ENCODE results near the gene NEXN. TPM values are rescaled to one million over a fixed set of nuclear protein-coding genes. Genes with fewer than 3 reads are reported as not detected.

NEXN gene
- total RNA-seq (2014; rRNA removed; shearing (Covaris generic)) (2.6 and 3.8 TPM in 2 replicates), polyA plus RNA-seq (2016; fragmentation: Nextera tagmentation; extraction: Ambion mirVana) (11.8 and 12.2 TPM in 2 replicates)
- long read RNA-seq, partial matches to known transcripts = 7 of 8 reads
- long read RNA-seq, other reads (novel, unspliced or antisense) = 1 of 8 reads

- DNase-seq (ENCODE audit: low spot score) (peak; percentile 88), ATAC-seq (peak; percentile 78)
- peak in 1 of 2 experiments; percentile 24; a peak in 1 of 4 replicates for TF ChIP-seq CTCF (conservative IDR thresholded peaks at IDR 0.05; ENCODE audit: low read depth in 2 of 2)
- TF ChIP-seq EZH2 (IDR thresholded peaks at IDR 0.05; ENCODE audit: low read depth, unreplicated experiment) = no peak
- TF ChIP-seq STAT1 (IDR thresholded peaks at IDR 0.05; ENCODE audit: unreplicated experiment) = no peak
- peaks cover 9% of the 10 kb centered on the region; the same call in 2 of the 3 replicates for H3K4me1 Mint-ChIP-seq
- Histone ChIP-seq H3K79me2 (replicated peaks; ENCODE audit: insufficient read depth) (no peaks in the 10 kb centered on the region), H3K4me2 (peak within 1 kb of the TSS; percentile 74), H3K27ac (ENCODE audit: low read depth) (peak within 1 kb of the TSS; percentile 62), H3K36me3 (ENCODE audit: insufficient read depth) (no peaks in the 10 kb centered on the region), H2AFZ (peak within 1 kb of the TSS; percentile 89), H3K9me2 (ENCODE audit: insufficient read depth) (no peaks in the 10 kb centered on the region), H3K4me1 (ENCODE audit: insufficient read depth) (peaks cover 16% of the 10 kb centered on the region), H3K4me3 (peak within 1 kb of the TSS; percentile 85), H4K20me1 (replicated peaks; ENCODE audit: insufficient read depth) (no peaks in the 10 kb centered on the region), H3K27me3 (ENCODE audit: insufficient read depth) (no peaks in the 10 kb centered on the region), H3F3A (replicated peaks; ENCODE audit: low read depth) (no peaks in the 10 kb centered on the region)
- H3K27ac Mint-ChIP-seq = peak within 1 kb of the TSS; percentile 74
- peak within 1 kb of the TSS; percentile 84 for H3K4me3 Mint-ChIP-seq
- H3K9me3 Mint-ChIP-seq = no peaks in the 10 kb centered on the region; the same call in 2 of the 3 replicates
- peaks cover 5% of the 10 kb centered on the region for H3K27me3 Mint-ChIP-seq (ENCODE audit: insufficient read depth, low read depth, poor library complexity)
- H3K36me3 Mint-ChIP-seq (ENCODE audit: low read depth) = no peaks in the 10 kb centered on the region
Measured at GRCh38 chr1:77888081-77888780, at the start of gene NEXN. Gene NEXN, plus strand, starts transcription at chr1:77888624. Its CDS starts 27,483 bp downstream, at chr1:77916107.

GRCh38 chr1:77841574-77841973, 46.9 kb upstream of the NEXN start:
- no peak for ATAC-seq
- H3K4me3 Mint-ChIP-seq = no peak overlapping the region

More at GRCh38 chr1:77841574-77841973, 46.9 kb upstream of the NEXN start:
- Histone ChIP-seq H3K4me1 (ENCODE audit: insufficient read depth) (0 out of 2 replicates have a peak, but pooled peaks cover 4% of the 10 kb centered on the region), H3K79me2 (replicated peaks; ENCODE audit: insufficient read depth) (no peaks in the 10 kb centered on the region), H3F3A (replicated peaks; ENCODE audit: low read depth) (no peaks in the 10 kb centered on the region), H3K9me2 (ENCODE audit: insufficient read depth) (no peaks in the 10 kb centered on the region), H3K4me2 (no peak overlapping the region), H3K27ac (ENCODE audit: low read depth) (no peak overlapping the region), H3K4me3 (no peak overlapping the region), H4K20me1 (replicated peaks; ENCODE audit: insufficient read depth) (no peaks in the 10 kb centered on the region), H2AFZ (no peak overlapping the region), H3K36me3 (ENCODE audit: insufficient read depth) (no peaks in the 10 kb centered on the region), H3K27me3 (ENCODE audit: insufficient read depth) (no peaks in the 10 kb centered on the region)
- Mint-ChIP-seq H3K9me3 (no peaks in the 10 kb centered on the region), H3K36me3 (ENCODE audit: low read depth) (no peaks in the 10 kb centered on the region), H3K27ac (peak overlapping the region; percentile 90), H3K4me1 (peaks cover 4% of the 10 kb centered on the region; the same call in 2 of the 3 replicates), H3K27me3 (ENCODE audit: insufficient read depth, low read depth, poor library complexity) (peaks cover 2% of the 10 kb centered on the region)
- TF ChIP-seq JUNB (IDR thresholded peaks at IDR 0.05; ENCODE audit: unreplicated experiment) (no peak), NANOG (IDR thresholded peaks at IDR 0.05; ENCODE audit: borderline replicate concordance) (no peak), ZNF114 (CRISPR knock-in tag; IDR thresholded peaks at IDR 0.05) (no peak), POLR2AphosphoS5 (IDR thresholded peaks at IDR 0.05; ENCODE audit: low read depth) (no peak), ETS1 (IDR thresholded peaks at IDR 0.05) (no peak), STAT1 (IDR thresholded peaks at IDR 0.05; ENCODE audit: unreplicated experiment) (no peak), EZH2 (IDR thresholded peaks at IDR 0.05; ENCODE audit: low read depth, unreplicated experiment) (no peak)
- no peak for DNase-seq (ENCODE audit: low spot score)

Measured in GM23338 (cell line).